Measurements from ENCODE around the gene AIRE. TPM values are rescaled to one million over a fixed set of nuclear protein-coding genes. Genes with fewer than 3 reads are reported as not detected.

The AIRE gene
- polyA plus RNA-seq, 1 experiment: not detected

- no peak overlapping the region for H3K27ac ChIP-seq (ENCODE audit: low read depth, low read length)
- TF ChIP-seq CTCF (IDR thresholded peaks at IDR 0.05; ENCODE audit: low read depth, low read length): no peak
- no peaks in the 10 kb centered on the region for H3K27me3 ChIP-seq (ENCODE audit: control insufficient read depth, insufficient read depth, low read length)
- CTCF ChIA-PET: no interaction called here
- DNase-seq (ENCODE audit: low read depth, low spot score): no peak
- POLR2A ChIA-PET: no interaction called here
- no peak overlapping the region for H3K4me3 ChIP-seq (ENCODE audit: low read depth, low read length)
- peaks cover 7% of the 10 kb centered on the region; the same call in 1 of the 2 replicates for H3K9me3 ChIP-seq (ENCODE audit: control insufficient read depth, insufficient read depth, low read length)
These were observed 48.8 kb downstream of the AIRE start for GRCh38 chr21:44334329-44335030.

GRCh38 chr21:44335266-44336059, 49.8 kb downstream of the AIRE start:
- TF ChIP-seq CTCF (IDR thresholded peaks at IDR 0.05; ENCODE audit: low read depth, low read length): no peak
- Histone ChIP-seq H3K27ac (ENCODE audit: low read depth, low read length) (no peak overlapping the region), H3K9me3 (ENCODE audit: control insufficient read depth, insufficient read depth, low read length) (peaks cover 7% of the 10 kb centered on the region; the same call in 1 of the 2 replicates), H3K4me3 (ENCODE audit: low read depth, low read length) (no peak overlapping the region), H3K27me3 (ENCODE audit: control insufficient read depth, insufficient read depth, low read length) (no peaks in the 10 kb centered on the region)
- ChIA-PET POLR2A (interaction anchor here (0.6 kb wide), 1 partner anchor 349 kb away, joined by 11 read pairs; no protein-coding TSS in a partner anchor), CTCF (no interaction called here)
- DNase-seq (ENCODE audit: low read depth, low spot score): no peak

GRCh38 chr21:44337449-44337848, 51.8 kb downstream of the AIRE start:
- H3K27ac ChIP-seq (ENCODE audit: low read depth, low read length): no peak overlapping the region
- ChIA-PET CTCF (interaction anchor here (1.4 to 1.9 kb wide), 2 partner anchors 33 to 40 kb away, joined by 5 to 8 read pairs; no protein-coding TSS in a partner anchor), POLR2A (no interaction called here)
- H3K9me3 ChIP-seq (ENCODE audit: control insufficient read depth, insufficient read depth, low read length): peaks cover 7% of the 10 kb centered on the region; the same call in 1 of the 2 replicates
- DNase-seq (ENCODE audit: low read depth, low spot score): no peak
- H3K27me3 ChIP-seq (ENCODE audit: control insufficient read depth, insufficient read depth, low read length): no peaks in the 10 kb centered on the region
- no peak overlapping the region for H3K4me3 ChIP-seq (ENCODE audit: low read depth, low read length)
- no peak for TF ChIP-seq CTCF (IDR thresholded peaks at IDR 0.05; ENCODE audit: low read depth, low read length)

- no peak for DNase-seq (ENCODE audit: low read depth, low spot score)
- Histone ChIP-seq H3K27ac (ENCODE audit: low read depth, low read length) (no peak overlapping the region), H3K4me3 (ENCODE audit: low read depth, low read length) (peak overlapping the region; percentile 59), H3K9me3 (ENCODE audit: control insufficient read depth, insufficient read depth, low read length) (no peaks in the 10 kb centered on the region; the same call in 1 of the 2 replicates), H3K27me3 (ENCODE audit: control insufficient read depth, insufficient read depth, low read length) (peaks cover 5% of the 10 kb centered on the region)
- peak; percentile 41 for TF ChIP-seq CTCF (IDR thresholded peaks at IDR 0.05; ENCODE audit: low read depth, low read length)
- ChIA-PET CTCF (interaction anchor here (0.5 to 1.9 kb wide), 3 partner anchors 34 to 71 kb away, joined by 5 to 9 read pairs (median 8); no protein-coding TSS in a partner anchor), POLR2A (interaction anchor here (1.1 to 1.4 kb wide), 2 partner anchors 19 to 34 kb away, joined by 3 read pairs; no protein-coding TSS in a partner anchor)
These were observed 52.5 kb downstream of the AIRE start for GRCh38 chr21:44337941-44338895.
